Endothelial cell of umbilical vein (primary cell): ENCODE data around the gene DDX11. TPM values are rescaled to one million over a fixed set of nuclear protein-coding genes. Genes with fewer than 3 reads are reported as not detected.

Experiments
- BruUV-seq: library from RNA; stranded (reverse); fragments of 400-500 nt; replicated peaks from 2 replicates; lab custom pipeline; 2021; lab: Mats Ljungman, UMichigan
- CTCF ChIA-PET: fragments of 300-600, 350-600 bp; sonication (Branson Sonifier 250); formaldehyde crosslinking; loops from one replicate; lab custom pipeline; 2021; ENCODE audit warnings: antibody characterized with exemption, inconsistent platforms; lab: Charles Lee
- POLR2A ChIA-PET: fragments of 300-600, 350-600 bp; sonication (Branson Sonifier 250); formaldehyde crosslinking; loops from one replicate; lab custom pipeline; 2021; ENCODE audit warnings: antibody characterized with exemption, inconsistent platforms; lab: Charles Lee
- DNase-seq: peaks from one replicate; pipeline ENCODE4 v3.0.0-alpha.2; 2011; ENCODE audit warnings: low read depth, low spot score
- FAIRE-seq: peaks from 2 replicates; lab custom pipeline; 2011; peaks lifted over from hg19 to GRCh38; lab: Jason Lieb, UNC
- H2AFZ ChIP-seq: 2 replicates; pipeline ENCODE4 v1.6.0; 2012; ENCODE audit warnings: low read depth, low read length, control low read depth, inconsistent platforms
- H3K27ac ChIP-seq: 2 replicates; pipeline ENCODE4 v1.5.1; 2011; ENCODE audit warnings: low read depth, mild to moderate bottlenecking, control low read depth, low read length, moderate library complexity; ENCODE audit not compliant: insufficient read depth
- H3K27me3 ChIP-seq, 2 experiments: 2 replicates each; pipeline versions ENCODE4 v1.6.0 to v1.6.1; 2011; ENCODE audit warnings: low read length in 2 of 2, mixed read lengths in 1 of 2; ENCODE audit not compliant: control insufficient read depth in 2 of 2, insufficient read depth in 2 of 2
- H3K36me3 ChIP-seq, 2 experiments: 2 replicates in 1 of 2; 3 replicates in 1 of 2; pipeline ENCODE4 v1.5.1; 2011; ENCODE audit warnings: low read length in 2 of 2, mild to moderate bottlenecking in 1 of 2, moderate library complexity in 1 of 2; ENCODE audit not compliant: control insufficient read depth in 2 of 2, insufficient read depth in 2 of 2; ENCODE audit errors: extremely low read depth in 1 of 2
- H3K4me1 ChIP-seq: 3 replicates; pipeline ENCODE4 v1.5.1; 2011; ENCODE audit warnings: mild to moderate bottlenecking, low read length; ENCODE audit not compliant: control insufficient read depth, insufficient read depth; ENCODE audit errors: extremely low read depth
- H3K4me2 ChIP-seq: 2 replicates; pipeline ENCODE4 v1.6.1; 2011; ENCODE audit warnings: low read length, control low read depth, mixed read lengths; ENCODE audit not compliant: insufficient read depth
- H3K4me3 ChIP-seq, 3 experiments: fragments of 200-600 bp in 1 of 3; sonication (generic), shearing (Covaris generic) in 1 of 3; replicated peaks in 1 of 3; 2 replicates each; pipeline ENCODE4 v1.5.1; 2011 to 2016; ENCODE audit warnings: control low read depth in 3 of 3, low read length in 3 of 3, mild to moderate bottlenecking in 2 of 3, inconsistent platforms in 1 of 3, low read depth in 1 of 3, moderate library complexity in 1 of 3; ENCODE audit not compliant: insufficient read depth in 1 of 3
- H3K79me2 ChIP-seq: 2 replicates; pipeline ENCODE4 v1.6.0; 2012; ENCODE audit warnings: low read length, inconsistent platforms; ENCODE audit not compliant: control insufficient read depth, insufficient read depth
- H3K9ac ChIP-seq: replicated peaks from 2 replicates; pipeline ENCODE3; 2011; ENCODE audit warnings: low read length, control low read depth; ENCODE audit not compliant: insufficient read depth; ENCODE audit errors: extremely low read depth
- H3K9me1 ChIP-seq: replicated peaks from 3 replicates; pipeline ENCODE4 v1.6.0; 2011; ENCODE audit warnings: mild to moderate bottlenecking, low read length; ENCODE audit not compliant: control insufficient read depth, insufficient read depth; ENCODE audit errors: extremely low read depth
- H3K9me3 ChIP-seq: replicated peaks from 2 replicates; pipeline ENCODE4 v1.5.1; 2012; ENCODE audit warnings: low read length, inconsistent platforms; ENCODE audit not compliant: control insufficient read depth, insufficient read depth
- H4K20me1 ChIP-seq: replicated peaks from 2 replicates; pipeline ENCODE3; 2011; ENCODE audit warnings: mild to moderate bottlenecking, low read length; ENCODE audit not compliant: control insufficient read depth, insufficient read depth; ENCODE audit errors: extremely low read depth
- FOS ChIP-seq: IDR thresholded peaks from 2 replicates; pipeline ENCODE4 v1.6.1; 2011; ENCODE audit warnings: mild to moderate bottlenecking, low read length, moderate library complexity, borderline replicate concordance; ENCODE audit not compliant: insufficient read depth
- GATA2 ChIP-seq: IDR thresholded peaks from 2 replicates; pipeline ENCODE4 v1.7.0; 2011; ENCODE audit warnings: low read depth, mild to moderate bottlenecking, moderate library complexity, mixed read lengths, low read length; ENCODE audit not compliant: insufficient read length, insufficient read depth
- JUN ChIP-seq: IDR thresholded peaks from 2 replicates; pipeline ENCODE4 v1.6.1; 2011; ENCODE audit warnings: borderline replicate concordance, low read depth; ENCODE audit not compliant: insufficient read length, insufficient read depth
- MAX ChIP-seq: IDR thresholded peaks from 2 replicates; pipeline ENCODE4 v1.6.1; 2011; ENCODE audit not compliant: insufficient read depth, insufficient read length
- POLR2A ChIP-seq: IDR thresholded peaks from 2 replicates; pipeline ENCODE4 v1.6.1; 2012; ENCODE audit warnings: low read depth, mild to moderate bottlenecking, control low read depth, low read length
- dilution Hi-C: fragments of 300-500 bp; cut with MboI; formaldehyde crosslinking; loops from one replicate; pipeline ENCODE4 v1.15.0; 2019; ENCODE audit warnings: low sequenced_read_pairs; ENCODE audit not compliant: extremely low pct_ligation_motif_present
- intact Hi-C: fragments of 100-400 bp; cut with micrococcal nuclease; formaldehyde crosslinking; loops from one replicate; pipeline ENCODE4 v1.10.0; 2022
- polyA plus RNA-seq, 4 experiments: library from polyadenylated mRNA; depleted of rRNA in 3 of 4; stranded (reverse) in 3 of 4; unstranded in 1 of 4; fragments of >200 nt; gene quantifications; 2 replicates each; pipeline versions ENCODE4 v1.2.1 to v1.2.3, GENCODE V29; 2011 to 2012; ENCODE audit warnings: missing spikeins in 1 of 4
- total RNA-seq: library from RNA; stranded (reverse); gene quantifications from 2 replicates; pipeline ENCODE4 v1.2.3, GENCODE V29; 2021
- TF ChIP-seq, protein P1 (sequence below), 2 donors: IDR thresholded peaks; 1 replicate in 1 of 2; 2 replicates in 1 of 2; pipeline ENCODE4 v1.5.1; 2011; ENCODE audit warnings: low read length in 2 of 2, mild to moderate bottlenecking in 2 of 2, moderate library complexity in 2 of 2, control low read depth in 1 of 2, inconsistent platforms in 1 of 2, low read depth in 1 of 2; ENCODE audit not compliant: insufficient read depth in 1 of 2; ENCODE audit errors: extremely low read depth in 1 of 2

The DDX11 gene
- total and polyA plus RNA-seq, 2 donors (not counting 3 experiments of a cell fraction or from before 2014, with no cell fraction given) = 20.8 to 71.4 TPM

DNA sequence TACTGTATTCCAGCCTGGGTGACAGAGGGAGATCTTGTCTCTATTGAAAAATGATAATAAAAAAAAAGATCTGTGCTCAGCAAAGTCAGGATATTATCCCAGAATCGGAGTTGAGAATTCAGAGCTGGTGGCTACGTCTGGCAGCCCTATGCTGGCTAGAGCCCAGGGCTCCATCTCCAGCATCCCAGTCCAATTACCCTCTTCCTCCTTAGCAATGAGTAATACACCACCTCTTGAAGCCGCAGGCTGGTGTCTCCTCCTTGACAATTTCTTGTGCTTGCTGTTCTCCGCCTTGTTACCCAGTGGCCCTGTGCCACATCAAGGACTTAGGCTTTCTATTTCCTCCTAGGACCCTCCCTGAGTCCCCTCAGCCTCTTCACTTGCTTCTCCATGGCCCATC, 38.4 kb upstream of the DDX11 start:
- BruUV-seq = no TSS peak
- Histone ChIP-seq H3K79me2 (no peaks in the 10 kb centered on the region), H3K4me3 (no peak overlapping the region), H2AFZ (no peak overlapping the region), H3K9me3 (no peaks in the 10 kb centered on the region), H4K20me1 (no peaks in the 10 kb centered on the region), H3K9ac (no peak overlapping the region), H3K4me1 (no peaks in the 10 kb centered on the region), H3K36me3 (no peaks in the 10 kb centered on the region), H3K4me2 (no peak overlapping the region), H3K27ac (no peak overlapping the region), H3K27me3 (peaks cover 4 to 5% of the 10 kb centered on the region in 2 experiments), H3K9me1 (no peaks in the 10 kb centered on the region)
- dilution Hi-C loops (no loop called here), intact Hi-C loops (no loop called here)
- no peak for TF ChIP-seq MAX
- no peak for TF ChIP-seq POLR2A
- no peak for TF ChIP-seq FOS
- no peak for TF ChIP-seq JUN
- TF ChIP-seq GATA2 = no peak
- TF ChIP-seq, protein P1, sequence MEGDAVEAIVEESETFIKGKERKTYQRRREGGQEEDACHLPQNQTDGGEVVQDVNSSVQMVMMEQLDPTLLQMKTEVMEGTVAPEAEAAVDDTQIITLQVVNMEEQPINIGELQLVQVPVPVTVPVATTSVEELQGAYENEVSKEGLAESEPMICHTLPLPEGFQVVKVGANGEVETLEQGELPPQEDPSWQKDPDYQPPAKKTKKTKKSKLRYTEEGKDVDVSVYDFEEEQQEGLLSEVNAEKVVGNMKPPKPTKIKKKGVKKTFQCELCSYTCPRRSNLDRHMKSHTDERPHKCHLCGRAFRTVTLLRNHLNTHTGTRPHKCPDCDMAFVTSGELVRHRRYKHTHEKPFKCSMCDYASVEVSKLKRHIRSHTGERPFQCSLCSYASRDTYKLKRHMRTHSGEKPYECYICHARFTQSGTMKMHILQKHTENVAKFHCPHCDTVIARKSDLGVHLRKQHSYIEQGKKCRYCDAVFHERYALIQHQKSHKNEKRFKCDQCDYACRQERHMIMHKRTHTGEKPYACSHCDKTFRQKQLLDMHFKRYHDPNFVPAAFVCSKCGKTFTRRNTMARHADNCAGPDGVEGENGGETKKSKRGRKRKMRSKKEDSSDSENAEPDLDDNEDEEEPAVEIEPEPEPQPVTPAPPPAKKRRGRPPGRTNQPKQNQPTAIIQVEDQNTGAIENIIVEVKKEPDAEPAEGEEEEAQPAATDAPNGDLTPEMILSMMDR (IDR thresholded peaks at IDR 0.05; ENCODE audit: extremely low read depth in 1 of 2, insufficient read depth in 1 of 2, low read depth in 1 of 2, low read length in 2 of 2) = no peak
- no peak for DNase-seq
- ChIA-PET POLR2A (no interaction called here), CTCF (interaction anchor here (0.7 kb wide), 1 partner anchor 24 kb away, joined by 3 read pairs; no protein-coding TSS in a partner anchor)
- no peak for FAIRE-seq
